ENCODE results near the gene RAB37.

RAB37 gene

DNA sequence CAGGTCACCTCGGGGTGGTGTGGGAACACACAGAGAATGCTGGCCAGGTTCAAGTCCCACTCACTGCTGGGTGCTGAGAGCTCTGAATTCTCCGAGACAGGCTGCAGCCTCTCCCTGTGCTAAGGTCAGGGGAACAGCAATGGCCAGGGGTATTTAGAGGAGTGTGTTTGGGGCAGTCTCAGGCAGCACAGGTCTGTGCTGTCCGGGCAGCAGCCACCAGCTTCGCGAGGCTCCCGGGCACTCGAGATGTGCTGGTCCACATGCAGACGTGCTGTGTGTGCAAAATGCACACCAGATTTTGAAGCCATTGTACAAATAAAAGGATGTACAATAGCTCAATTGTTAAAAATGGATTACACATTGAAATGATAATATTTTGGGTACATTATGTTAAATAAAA lies 18.5 kb downstream of the RAB37 start:
- no peak overlapping the region for H3K9ac ChIP-seq

DNA sequence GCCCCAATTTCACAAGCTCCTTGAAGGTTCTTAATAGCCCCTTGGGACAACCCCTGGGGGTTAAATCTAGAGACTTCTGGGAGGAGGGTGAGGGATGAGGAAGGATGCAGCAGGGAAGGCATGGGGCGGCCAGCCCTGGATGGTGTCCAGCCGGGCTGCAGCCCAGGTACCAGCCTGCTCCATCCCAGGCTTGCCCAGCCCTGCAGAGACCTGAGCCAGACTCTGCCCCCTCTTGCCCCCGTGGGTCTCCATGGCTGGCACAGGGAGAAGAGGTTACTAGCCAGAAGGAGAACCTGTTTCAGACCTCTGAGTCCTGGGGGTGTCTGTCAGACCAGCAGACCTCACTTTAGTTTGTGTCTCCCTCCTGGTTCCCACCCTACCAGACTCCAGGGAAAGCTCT lies 19.8 kb downstream of the RAB37 start:
- Histone ChIP-seq H3K9ac (no peak overlapping the region), H3K27ac (peak overlapping the region; percentile 94), H3K4me1 (peaks cover 71% of the 10 kb centered on the region), H3K4me3 (ENCODE audit: low read depth, low read length) (no peak overlapping the region), H3K4me2 (ENCODE audit: low read length) (no peak overlapping the region), H3K9me3 (ENCODE audit: control insufficient read depth, low read length) (no peaks in the 10 kb centered on the region), H3K79me2 (peaks cover 81% of the 10 kb centered on the region), H3K36me3 (ENCODE audit: control insufficient read depth, insufficient read depth, low read length) (no peaks in the 10 kb centered on the region), H2AFZ (no peak overlapping the region), H3K27me3 (ENCODE audit: control insufficient read depth, insufficient read depth, low read length) (no peaks in the 10 kb centered on the region)
- TF ChIP-seq, protein P1, sequence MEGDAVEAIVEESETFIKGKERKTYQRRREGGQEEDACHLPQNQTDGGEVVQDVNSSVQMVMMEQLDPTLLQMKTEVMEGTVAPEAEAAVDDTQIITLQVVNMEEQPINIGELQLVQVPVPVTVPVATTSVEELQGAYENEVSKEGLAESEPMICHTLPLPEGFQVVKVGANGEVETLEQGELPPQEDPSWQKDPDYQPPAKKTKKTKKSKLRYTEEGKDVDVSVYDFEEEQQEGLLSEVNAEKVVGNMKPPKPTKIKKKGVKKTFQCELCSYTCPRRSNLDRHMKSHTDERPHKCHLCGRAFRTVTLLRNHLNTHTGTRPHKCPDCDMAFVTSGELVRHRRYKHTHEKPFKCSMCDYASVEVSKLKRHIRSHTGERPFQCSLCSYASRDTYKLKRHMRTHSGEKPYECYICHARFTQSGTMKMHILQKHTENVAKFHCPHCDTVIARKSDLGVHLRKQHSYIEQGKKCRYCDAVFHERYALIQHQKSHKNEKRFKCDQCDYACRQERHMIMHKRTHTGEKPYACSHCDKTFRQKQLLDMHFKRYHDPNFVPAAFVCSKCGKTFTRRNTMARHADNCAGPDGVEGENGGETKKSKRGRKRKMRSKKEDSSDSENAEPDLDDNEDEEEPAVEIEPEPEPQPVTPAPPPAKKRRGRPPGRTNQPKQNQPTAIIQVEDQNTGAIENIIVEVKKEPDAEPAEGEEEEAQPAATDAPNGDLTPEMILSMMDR (IDR thresholded peaks at IDR 0.05), result no peak

More for the DNA sequence above, 18.5 kb downstream of the RAB37 start:
- Histone ChIP-seq H3K79me2 (peaks cover 83% of the 10 kb centered on the region), H3K36me3 (ENCODE audit: control insufficient read depth, insufficient read depth, low read length) (no peaks in the 10 kb centered on the region), H3K4me3 (ENCODE audit: low read depth, low read length) (no peak overlapping the region), H3K4me2 (ENCODE audit: low read length) (no peak overlapping the region), H3K27me3 (ENCODE audit: control insufficient read depth, insufficient read depth, low read length) (no peaks in the 10 kb centered on the region), H3K4me1 (peaks cover 65% of the 10 kb centered on the region), H2AFZ (no peak overlapping the region), H3K9me3 (ENCODE audit: control insufficient read depth, low read length) (no peaks in the 10 kb centered on the region), H3K27ac (no peak overlapping the region)
- TF ChIP-seq, protein P1 (IDR thresholded peaks at IDR 0.05), result no peak

DNA sequence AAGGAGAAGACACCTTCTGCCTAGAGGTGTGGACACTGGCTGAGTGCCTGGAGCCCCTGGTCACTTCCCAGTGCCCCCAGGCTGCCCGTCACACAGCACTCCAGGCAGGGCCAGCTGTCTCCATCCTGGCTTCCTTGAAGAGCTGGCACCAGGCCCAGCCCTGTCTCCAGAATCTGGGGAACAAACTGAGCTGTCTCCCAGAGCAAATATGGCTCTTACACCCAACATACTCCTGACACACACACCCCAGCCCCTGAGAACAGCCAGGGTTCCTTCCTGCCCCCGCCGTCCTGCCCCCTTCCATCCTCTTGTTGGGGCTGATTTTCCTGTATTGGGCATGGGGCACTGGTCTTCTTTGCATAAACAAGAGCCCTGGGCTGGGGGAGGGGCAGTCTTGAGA lies 20.4 kb downstream of the RAB37 start:
- H3K9me3 ChIP-seq (ENCODE audit: control insufficient read depth, low read length), result no peaks in the 10 kb centered on the region
- no peak overlapping the region for H2AFZ ChIP-seq
- H3K4me2 ChIP-seq (ENCODE audit: low read length), result peak overlapping the region; percentile 36
- no peak overlapping the region for H3K9ac ChIP-seq
- peak overlapping the region; percentile 94 for H3K27ac ChIP-seq
- peaks cover 80% of the 10 kb centered on the region for H3K79me2 ChIP-seq
- no peak overlapping the region for H3K4me3 ChIP-seq (ENCODE audit: low read depth, low read length)
- H3K36me3 ChIP-seq (ENCODE audit: control insufficient read depth, insufficient read depth, low read length), result no peaks in the 10 kb centered on the region
- H3K4me1 ChIP-seq, result peaks cover 73% of the 10 kb centered on the region
- TF ChIP-seq, protein P1 (IDR thresholded peaks at IDR 0.05), result no peak
- no peaks in the 10 kb centered on the region for H3K27me3 ChIP-seq (ENCODE audit: control insufficient read depth, insufficient read depth, low read length)

DNA sequence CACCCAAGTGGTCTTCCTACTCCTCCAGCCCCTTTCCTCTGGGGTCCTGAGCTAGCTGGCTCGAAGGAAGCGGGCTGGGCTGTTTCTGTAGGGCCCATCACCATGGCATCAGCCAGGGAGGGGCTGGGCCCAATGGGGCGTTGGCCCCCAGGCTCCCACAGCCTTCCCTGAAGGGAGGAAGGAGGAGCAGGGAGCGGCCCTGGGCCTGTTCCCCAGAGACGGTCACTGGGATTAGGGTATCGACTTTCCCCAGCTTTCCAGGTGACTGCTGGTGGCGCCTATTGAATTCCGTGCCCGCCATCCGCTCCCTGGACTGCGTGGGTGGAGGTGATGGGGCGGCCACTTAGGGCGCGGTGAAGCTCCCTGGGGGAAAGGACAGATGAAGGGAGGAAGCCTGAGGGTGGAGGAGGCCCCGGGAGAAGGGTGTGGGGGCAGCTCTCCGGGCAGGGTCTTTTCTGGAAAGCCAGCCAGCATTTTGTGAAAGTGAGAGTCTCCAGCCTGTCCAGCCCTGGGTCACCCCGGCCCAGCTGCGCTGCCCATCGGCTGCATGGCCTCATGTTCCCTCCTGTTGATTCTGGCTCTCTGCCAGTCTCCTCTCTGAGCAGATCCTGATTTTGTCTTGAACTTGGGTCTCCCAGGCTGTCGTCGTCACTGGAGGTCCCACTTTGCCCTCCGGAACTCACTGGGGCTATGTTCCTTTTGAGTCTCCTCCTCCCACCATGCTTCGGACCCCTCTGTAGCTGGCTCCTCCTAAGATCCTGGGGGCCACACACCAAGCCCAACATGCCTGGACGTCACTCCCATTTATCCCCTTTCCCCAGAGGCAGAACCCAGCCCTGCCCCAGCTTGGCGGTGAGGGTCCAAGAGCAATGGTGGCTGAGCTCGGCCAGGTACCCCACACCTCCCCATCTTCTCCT lies 21.1 kb downstream of the RAB37 start:
- TF ChIP-seq, protein P1 (IDR thresholded peaks at IDR 0.05), result no peak
- Histone ChIP-seq H2AFZ (peak overlapping the region; percentile 7), H3K27me3 (ENCODE audit: control insufficient read depth, insufficient read depth, low read length) (no peaks in the 10 kb centered on the region), H3K79me2 (peaks cover 79% of the 10 kb centered on the region), H3K9ac (no peak overlapping the region), H3K9me3 (ENCODE audit: control insufficient read depth, low read length) (no peaks in the 10 kb centered on the region), H3K36me3 (ENCODE audit: control insufficient read depth, insufficient read depth, low read length) (no peaks in the 10 kb centered on the region), H3K4me2 (ENCODE audit: low read length) (peak overlapping the region; percentile 36), H3K27ac (peak overlapping the region; percentile 94), H3K4me3 (ENCODE audit: low read depth, low read length) (peak overlapping the region; percentile 11), H3K4me1 (peaks cover 74% of the 10 kb centered on the region)

DNA sequence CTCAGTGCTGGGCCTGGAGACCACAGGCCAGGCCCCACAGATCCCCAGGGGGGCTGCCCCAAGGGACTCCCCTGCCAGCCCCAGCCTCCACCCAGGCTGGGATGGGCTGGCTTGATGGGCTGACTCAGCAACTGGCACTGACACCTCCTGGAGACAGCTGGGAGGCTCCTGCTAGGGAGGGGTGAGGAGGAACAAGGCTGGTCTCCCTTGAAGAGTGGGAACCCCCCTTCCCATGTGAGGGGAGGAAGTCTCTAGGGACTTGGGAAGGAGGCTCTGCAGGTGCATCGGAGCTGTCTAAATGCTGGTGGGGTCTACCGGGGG lies 21.8 kb downstream of the RAB37 start:
- peak overlapping the region; percentile 11 for H3K4me3 ChIP-seq (ENCODE audit: low read depth, low read length)
- H3K36me3 ChIP-seq (ENCODE audit: control insufficient read depth, insufficient read depth, low read length), result no peaks in the 10 kb centered on the region
- no peak overlapping the region for H2AFZ ChIP-seq
- TF ChIP-seq, protein P1 (IDR thresholded peaks at IDR 0.05), result no peak
- H3K27ac ChIP-seq, result peak overlapping the region; percentile 94
- H3K9ac ChIP-seq, result no peak overlapping the region
- peak overlapping the region; percentile 36 for H3K4me2 ChIP-seq (ENCODE audit: low read length)
- H3K9me3 ChIP-seq (ENCODE audit: control insufficient read depth, low read length), result no peaks in the 10 kb centered on the region
- H3K79me2 ChIP-seq, result peaks cover 79% of the 10 kb centered on the region
- no peaks in the 10 kb centered on the region for H3K27me3 ChIP-seq (ENCODE audit: control insufficient read depth, insufficient read depth, low read length)
- peaks cover 79% of the 10 kb centered on the region for H3K4me1 ChIP-seq

Data from parathyroid adenoma (tissue), 2 donors.